ENCODE measurements around the gene DOP1A.

Gene DOP1A

GRCh38 chr6:83067448-83068439, at the start of gene DOP1A:
Gene DOP1A (plus strand): TSS chr6:83067671. CDS start chr6:83096978, 29,307 bp downstream.
- peak; percentile 98 for DNase-seq

- DNase-seq = no peak
Observed at GRCh38 chr6:83019741-83020140, 47.7 kb upstream of the DOP1A start.

GRCh38 chr6:83031689-83032088, 35.8 kb upstream of the DOP1A start:
- no peak for DNase-seq

- DNase-seq = no peak
Observed at GRCh38 chr6:83038246-83038645, 29.2 kb upstream of the DOP1A start.

GRCh38 chr6:83042467-83043053, 24.9 kb upstream of the DOP1A start:
- no peak for DNase-seq

- DNase-seq = no peak
Observed at GRCh38 chr6:83044091-83044768, 23.2 kb upstream of the DOP1A start.

GRCh38 chr6:83047065-83047754, 20.3 kb upstream of the DOP1A start:
- DNase-seq = no peak

GRCh38 chr6:83051377-83052172, 15.9 kb upstream of the DOP1A start:
- DNase-seq = no peak

GRCh38 chr6:83053678-83054077, 13.8 kb upstream of the DOP1A start:
- DNase-seq = no peak

- peak; percentile 52 for DNase-seq
Observed at GRCh38 chr6:83055366-83055964, 12.0 kb upstream of the DOP1A start.

GRCh38 chr6:83057705-83058321, 9.7 kb upstream of the DOP1A start:
- DNase-seq = peak; percentile 23

- DNase-seq = no peak
Observed at GRCh38 chr6:83061190-83061589, 6.3 kb upstream of the DOP1A start.

- no peak for DNase-seq
Observed at GRCh38 chr6:83062225-83062624, 5.2 kb upstream of the DOP1A start.

GRCh38 chr6:83065511-83066192, 1.8 kb upstream of the DOP1A start, which contains the start of gene UBE3D:
Gene UBE3D (minus strand): TSS chr6:83065841. CDS start chr6:83065718, 123 bp downstream.
- DNase-seq = peak; percentile 95

- DNase-seq = no peak
Observed at GRCh38 chr6:83068616-83069015, 1.1 kb downstream of the DOP1A start.

- no peak for DNase-seq
Observed at GRCh38 chr6:83069633-83070032, 2.2 kb downstream of the DOP1A start.

- no peak for DNase-seq
Observed at GRCh38 chr6:83071023-83071422, 3.6 kb downstream of the DOP1A start.

GRCh38 chr6:83071707-83072106, 4.2 kb downstream of the DOP1A start:
- no peak for DNase-seq

GRCh38 chr6:83072726-83073125, 5.3 kb downstream of the DOP1A start:
- no peak for DNase-seq

GRCh38 chr6:83073615-83074014, 6.1 kb downstream of the DOP1A start:
- no peak for DNase-seq
